Stimulated activated CD8-positive, alpha-beta memory T cell treated with anti-CD3 and anti-CD28 coated beads, Interleukin-2, amount 100 ng/mL, for 1 hour (primary cell): ENCODE measurements around the gene HHAT.

ENCODE experiments used
- DNase-seq, 2 donors: peaks; one replicate each; pipeline ENCODE4 v3.0.0-alpha.2; 2020; ENCODE audit warnings: low read depth in 2 of 2

Gene HHAT

DNA sequence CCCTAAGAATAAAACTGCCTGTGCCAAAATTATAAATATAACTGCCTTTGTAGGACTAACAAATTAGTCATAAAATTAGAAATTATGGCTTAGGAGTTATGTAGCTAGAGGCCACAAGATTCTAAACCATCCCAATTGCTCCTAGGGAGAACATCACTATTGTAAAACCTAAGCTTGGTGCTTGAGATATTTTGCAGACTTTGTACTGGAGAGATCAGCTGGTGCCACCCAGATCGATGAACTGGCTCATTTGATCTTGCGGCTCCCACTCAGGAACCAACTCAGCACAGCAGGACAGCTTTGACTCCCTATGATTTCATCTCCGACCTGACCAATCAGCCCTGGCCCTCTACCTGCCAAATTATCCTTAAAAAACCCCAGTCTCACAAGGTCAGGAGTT, 30.6 kb downstream of the HHAT start:
- no peak for DNase-seq

- DNase-seq, result no peak
These were observed 32.3 kb downstream of the HHAT start for GRCh38 chr1:210360852-210361477.

DNA sequence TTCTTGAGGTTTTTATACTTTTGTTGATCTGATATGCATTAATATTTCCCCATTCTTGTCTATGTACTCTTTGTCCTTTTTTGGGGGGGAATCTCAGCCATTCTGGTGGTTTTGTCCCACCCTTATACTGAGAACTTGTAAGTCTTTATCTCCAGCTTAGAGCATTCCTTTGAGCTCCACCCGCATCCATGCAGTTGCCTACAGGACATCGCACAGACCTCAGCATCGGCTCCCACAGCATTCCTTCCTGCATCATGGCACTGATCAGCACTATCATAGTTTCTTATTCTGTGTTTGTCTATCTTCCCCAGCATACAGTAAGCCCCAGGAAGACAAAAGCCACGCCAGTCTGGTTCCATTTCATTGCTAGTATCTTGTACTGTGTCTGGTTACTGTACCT, 33.0 kb downstream of the HHAT start:
- DNase-seq, result no peak

DNA sequence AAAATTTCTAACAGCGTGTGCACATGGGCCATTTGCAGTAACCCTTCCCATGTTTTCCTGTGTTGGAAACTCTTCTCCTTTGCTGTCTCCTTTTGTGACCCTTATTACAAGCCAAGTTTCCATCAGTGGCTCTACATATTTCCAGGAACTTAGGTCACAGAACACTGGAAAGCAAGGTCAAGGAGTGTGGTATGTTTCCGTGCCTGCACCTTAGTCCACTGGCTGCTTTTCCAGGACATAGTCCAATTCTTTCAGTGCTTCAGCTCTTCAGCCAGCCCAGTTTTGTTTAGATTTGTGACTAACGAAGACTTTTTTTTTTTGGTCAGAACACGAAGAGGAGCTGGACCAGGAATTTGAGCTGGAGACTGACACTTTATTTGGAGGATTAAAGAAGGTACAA, 33.8 kb downstream of the HHAT start:
- DNase-seq, result no peak

DNA sequence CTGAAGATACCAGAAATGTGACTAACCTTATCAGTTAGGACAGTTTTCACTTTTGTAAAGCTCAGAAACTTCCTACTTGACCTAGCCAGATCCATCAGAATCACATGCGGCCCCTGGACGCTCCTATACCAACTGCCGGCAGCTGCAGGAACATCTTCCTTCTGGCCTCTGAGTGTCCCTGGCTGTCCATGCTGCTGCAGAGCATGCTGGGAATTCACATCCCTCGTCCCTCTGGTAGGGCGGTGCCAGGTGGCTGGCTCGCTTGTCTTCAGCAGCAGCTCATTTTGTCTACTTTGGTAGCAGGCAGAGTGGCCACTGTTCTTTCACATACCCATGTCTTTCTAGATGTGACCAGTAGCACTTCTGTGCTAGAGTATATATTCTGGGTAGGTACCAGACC, 34.4 kb downstream of the HHAT start:
- no peak for DNase-seq

GRCh38 chr1:210364479-210364878, 35.8 kb downstream of the HHAT start:
- no peak for DNase-seq

- DNase-seq, result no peak
These were observed 38.1 kb downstream of the HHAT start for GRCh38 chr1:210366767-210367166.

GRCh38 chr1:210367566-210367965, 38.9 kb downstream of the HHAT start:
- DNase-seq, result no peak

DNA sequence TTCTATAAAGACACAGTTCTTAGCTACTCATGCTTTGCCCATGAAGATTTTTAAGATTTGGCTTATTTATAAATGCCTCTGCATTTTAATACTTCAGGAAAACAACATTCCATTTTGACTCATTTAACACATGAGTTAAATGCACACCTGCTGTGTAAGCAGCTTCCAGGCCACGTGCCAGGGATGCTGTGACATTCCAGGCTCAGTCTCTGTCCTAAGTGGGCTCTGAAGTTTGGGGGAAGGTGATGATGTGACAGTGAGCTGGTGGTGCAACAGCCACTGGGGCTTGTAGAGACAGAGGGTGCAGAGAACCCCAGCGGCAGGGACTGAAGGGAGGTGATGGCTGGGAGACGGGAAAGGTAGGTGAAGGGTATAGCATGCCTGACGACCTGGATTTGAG, 40.7 kb downstream of the HHAT start:
- no peak for DNase-seq

- DNase-seq, result no peak
These were observed 43.2 kb downstream of the HHAT start for GRCh38 chr1:210371916-210372315.

GRCh38 chr1:210372491-210372890, 43.8 kb downstream of the HHAT start:
- DNase-seq, result no peak

GRCh38 chr1:210372931-210373627, 44.4 kb downstream of the HHAT start:
- DNase-seq, result no peak

DNA sequence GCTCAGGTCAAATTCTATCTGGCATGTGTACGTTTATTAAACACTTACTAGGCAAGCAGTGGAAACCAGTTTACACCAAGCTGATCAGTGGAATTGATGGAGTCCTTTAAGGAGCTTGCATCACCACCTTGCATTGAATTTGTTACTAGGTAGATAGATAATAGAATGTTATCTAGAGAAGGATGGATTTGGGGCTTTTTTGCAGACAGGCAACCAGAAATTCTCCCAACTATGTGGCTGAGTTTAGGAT, 44.9 kb downstream of the HHAT start:
- DNase-seq, result no peak

DNA sequence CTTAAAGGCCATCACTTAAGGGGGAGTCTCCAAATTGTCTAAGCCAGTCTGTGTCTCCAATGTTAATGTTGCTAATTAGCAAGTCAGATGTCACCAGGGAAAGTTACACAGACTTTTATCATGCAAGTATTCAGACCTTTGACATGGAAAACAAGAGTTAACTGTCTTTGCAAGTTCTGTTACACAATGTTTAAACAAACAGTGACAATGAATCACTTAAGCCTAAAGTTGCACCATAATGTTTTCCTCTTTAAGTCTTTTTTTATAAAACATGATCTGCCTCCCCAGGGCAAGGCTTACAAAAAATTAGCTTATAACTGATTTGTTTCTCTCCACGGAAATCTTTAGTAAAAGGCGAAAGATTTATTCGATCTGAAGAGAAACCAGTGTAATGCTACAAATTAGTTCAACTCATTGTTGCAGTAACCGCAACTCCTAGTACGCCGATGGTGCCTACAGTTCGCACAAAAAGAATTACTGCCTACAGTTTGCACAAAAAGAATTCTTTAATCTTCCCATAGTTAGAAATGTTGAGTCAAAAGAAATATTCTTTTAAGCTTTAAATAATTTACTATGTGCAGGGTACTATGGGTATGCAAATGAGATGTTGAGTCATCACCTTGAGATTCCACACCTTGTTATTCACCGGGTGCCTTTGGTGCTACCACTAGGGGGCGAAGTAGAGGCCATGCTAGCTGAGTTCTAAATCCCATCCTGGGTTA, 45.3 kb downstream of the HHAT start:
- DNase-seq, result peak in 1 of 2 donors; percentile 29

DNA sequence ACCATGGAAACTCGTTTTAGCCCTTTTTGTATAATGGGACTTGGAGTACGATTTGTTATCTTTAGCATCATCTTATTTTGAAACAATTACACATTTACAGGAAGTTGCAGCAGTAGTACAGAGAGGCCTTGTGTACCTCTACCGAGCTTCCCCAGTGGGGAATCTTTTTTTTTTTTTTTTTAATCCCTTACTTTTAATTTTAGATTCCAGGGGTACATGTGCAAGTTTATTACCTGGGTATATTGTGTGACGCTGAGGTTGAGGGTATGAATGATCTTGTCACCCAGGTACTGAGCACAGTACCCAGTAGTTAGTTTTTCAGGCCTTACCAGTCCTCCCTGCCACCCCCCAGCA, 45.9 kb downstream of the HHAT start:
- no peak for DNase-seq

DNA sequence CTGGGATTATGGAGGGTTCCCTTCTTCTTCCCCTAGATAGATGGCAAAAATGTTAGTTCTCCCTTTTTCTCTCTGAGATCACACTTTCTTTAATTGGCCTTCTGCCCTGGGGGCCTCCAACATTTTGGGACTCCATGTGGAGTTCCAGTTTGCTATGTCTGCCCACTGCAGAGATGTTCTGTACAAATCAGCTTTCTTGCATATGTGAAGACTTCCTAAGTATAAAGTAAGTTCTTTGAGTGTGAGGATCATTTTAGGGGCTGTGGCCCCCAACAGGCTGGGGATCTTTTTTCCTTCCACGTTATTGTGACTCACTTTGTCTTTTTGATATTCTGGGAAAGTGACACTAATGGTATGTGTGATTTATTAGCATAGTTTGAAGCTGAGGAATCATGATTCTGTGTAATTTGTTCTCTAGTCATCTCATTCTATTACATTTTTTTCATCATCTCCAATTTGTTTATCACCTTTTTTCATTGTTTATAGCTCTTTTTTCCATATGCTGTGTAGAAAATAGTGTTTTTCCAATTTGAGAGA, 48.2 kb downstream of the HHAT start:
- DNase-seq, result no peak

- DNase-seq, result no peak
These were observed 49.1 kb downstream of the HHAT start for GRCh38 chr1:210377731-210378333.

DNA sequence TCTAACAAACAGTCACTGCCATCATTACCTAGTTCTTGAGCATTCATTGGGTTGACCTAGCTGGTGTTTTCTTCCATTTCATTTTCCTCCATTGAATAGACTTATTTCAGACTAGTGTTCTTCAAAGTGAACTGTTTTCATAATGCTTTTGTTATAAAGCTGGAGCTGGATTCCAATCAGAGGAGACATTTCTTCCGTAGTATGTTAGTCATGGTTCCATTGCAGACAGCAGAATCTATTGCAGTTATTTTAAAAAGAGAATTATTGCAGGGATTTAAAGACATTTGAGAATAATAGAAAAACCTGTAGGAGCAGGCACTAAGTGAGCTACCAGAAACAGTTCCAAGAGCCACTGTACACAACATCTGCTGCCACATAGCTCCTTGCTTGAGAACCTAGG, 50.0 kb downstream of the HHAT start:
- DNase-seq, result no peak

DNA sequence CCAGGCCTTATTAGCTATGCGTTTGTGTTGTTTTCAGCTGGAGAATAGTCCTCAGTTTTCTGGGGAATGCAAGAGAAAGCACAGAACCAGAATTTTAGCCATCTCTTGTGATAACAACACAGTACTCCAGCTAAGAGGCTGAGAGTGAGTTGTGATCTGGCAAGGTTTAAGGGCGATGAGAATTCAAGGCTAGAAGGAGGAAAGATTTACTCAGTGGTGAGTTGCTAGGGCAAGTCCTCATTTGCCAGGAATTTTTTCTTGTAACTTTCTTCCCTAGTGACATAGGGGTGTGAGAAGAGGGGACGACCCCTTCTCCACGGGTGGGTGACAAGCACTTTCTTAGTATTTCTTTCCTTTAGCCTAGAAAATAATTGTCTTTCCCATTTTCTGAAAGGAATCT, 53.2 kb downstream of the HHAT start:
- no peak for DNase-seq

DNA sequence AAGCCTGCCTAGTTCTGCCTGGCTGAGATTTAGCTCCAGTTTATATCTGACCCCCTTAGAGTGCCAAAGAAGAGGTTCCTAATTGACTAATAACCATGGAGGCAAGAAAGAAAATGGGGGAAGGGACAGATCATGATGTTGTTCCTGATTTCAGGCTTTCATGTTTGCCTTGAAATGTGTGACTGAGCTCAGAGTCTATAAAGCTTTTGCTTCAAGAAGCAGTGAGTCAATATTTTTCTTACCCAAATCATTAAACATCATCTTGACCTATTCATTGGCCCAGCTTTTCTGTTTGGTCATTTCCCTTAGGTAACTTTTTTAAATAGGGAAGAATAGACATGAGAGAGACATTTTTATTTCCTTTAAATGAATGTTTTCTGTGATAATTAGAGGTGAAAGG, 55.9 kb downstream of the HHAT start:
- DNase-seq, result no peak

DNA sequence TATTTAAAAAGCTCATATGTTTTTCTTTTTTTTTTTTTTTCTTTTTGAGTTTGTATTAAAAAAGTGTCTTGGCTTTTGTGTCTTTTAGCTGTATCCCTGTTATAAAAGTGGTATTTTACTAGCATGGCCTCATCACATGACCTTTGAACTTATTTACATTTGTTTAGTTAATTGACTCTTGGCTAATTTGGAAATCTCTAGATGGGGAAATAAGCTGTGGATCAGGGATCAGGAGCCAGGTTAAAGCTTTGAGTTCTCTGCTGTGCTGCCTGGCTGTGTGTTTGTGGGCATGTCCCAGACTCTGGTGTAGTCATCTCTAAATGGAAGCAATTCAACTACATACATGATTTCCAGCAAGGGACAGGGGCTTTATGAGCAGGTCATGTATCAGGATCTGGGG, 56.5 kb downstream of the HHAT start:
- DNase-seq, result no peak

DNA sequence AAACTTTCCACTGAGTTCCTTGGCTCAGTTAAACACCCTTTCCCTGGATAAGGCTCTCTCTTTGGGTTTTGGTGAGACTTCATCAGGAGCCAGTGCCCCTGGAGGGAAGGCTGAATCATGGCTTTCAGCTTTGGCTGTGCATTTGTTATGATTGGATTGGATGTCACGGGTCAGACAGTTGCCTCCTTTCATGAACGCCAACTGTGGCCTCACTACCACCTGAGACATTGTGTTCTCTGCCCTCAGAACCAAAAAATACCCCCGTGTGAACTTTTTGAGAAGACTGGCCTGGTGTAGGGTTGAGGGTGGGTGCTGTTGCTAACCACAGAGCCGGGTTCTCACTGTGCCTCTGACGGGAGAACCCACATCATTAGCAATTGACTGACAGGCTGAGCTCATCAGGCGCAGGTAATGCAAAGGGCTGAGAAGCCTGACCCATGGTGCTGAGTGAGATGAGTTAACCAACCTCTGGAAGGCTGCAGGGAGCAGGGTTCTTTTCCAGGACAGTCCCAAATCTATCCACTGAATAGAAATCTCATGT, 65.6 kb downstream of the HHAT start:
- DNase-seq, result no peak

- no peak for DNase-seq
These were observed 67.8 kb downstream of the HHAT start for GRCh38 chr1:210396541-210396940.
